ENCODE results near the gene PIAS2. TPM values are rescaled to one million over a fixed set of nuclear protein-coding genes. Genes with fewer than 3 reads are reported as not detected.
"Not testable (repeated sequence)": the region's sequence is repeated elsewhere in the genome, so short reads cannot be mapped to it uniquely, and the experiment has no call there.

Gene PIAS2
- total RNA-seq, 1 donor from 2014 or later, result 28.1 TPM

DNA sequence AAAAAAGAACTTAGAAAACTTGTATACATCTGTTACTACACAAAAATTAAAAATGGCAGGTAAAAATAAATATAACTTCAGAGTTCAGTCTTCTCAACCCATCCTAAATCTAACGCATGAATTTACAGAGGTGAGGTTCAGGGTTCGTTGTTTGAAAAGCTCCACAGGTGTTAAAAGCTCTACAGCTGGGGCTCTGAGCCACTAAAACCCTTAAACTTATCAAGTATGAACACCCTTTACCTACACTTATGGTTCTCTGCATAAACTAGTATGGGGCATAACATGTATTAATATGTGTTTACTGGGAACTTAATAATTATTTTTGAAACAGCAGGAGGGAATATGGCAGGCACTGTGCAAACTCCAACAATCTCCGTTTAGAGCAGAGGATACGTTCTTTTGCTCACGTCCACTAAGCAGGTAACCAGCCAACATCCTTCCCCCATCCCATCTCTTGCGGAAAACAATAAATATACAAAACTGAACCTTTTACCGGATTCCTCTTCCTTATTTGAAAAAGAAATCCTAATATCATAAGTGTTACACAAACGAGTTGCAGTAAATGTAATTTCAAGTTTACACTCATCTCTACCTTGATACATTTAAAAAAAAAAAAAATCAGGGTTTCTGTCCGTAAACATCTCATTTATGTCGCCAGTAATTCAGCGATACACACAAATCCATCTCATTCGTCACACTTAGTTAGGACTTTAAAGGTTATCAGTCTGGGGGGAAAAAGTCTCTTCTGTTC lies 1.3 kb downstream of the PIAS2 start:
- intact Hi-C loops (cut with DNase I), result no loop called here
- DNase-seq (no peak), ATAC-seq (ENCODE audit: poor library complexity) (no peak)

GRCh38 chr18:46910856-46911255 lies 6.5 kb downstream of the PIAS2 start:
- intact Hi-C loops (cut with DNase I), result no loop called here
- ATAC-seq (ENCODE audit: poor library complexity), result no peak
- DNase-seq, result no peak

GRCh38 chr18:46909497-46909896 lies 7.8 kb downstream of the PIAS2 start:
- no peak for DNase-seq
- no peak for ATAC-seq (ENCODE audit: poor library complexity)
- intact Hi-C loops (cut with DNase I), result no loop called here

DNA sequence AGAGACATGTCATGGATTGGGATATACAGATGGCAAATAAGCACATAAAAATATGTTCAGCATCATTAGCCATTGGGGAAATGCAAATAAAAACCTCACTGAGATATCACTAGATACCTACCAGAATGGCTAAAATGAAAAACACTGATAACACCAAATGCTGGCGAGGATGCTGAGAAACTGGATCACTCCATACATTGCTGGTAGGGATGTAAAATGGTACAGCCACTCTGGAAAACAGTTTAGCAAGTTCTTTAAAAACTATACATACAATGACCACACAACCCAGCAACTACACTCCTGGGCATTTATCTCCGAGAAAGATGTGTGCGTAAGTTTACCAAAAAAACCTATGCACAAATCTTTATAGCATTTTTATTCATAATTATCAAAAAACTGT lies 13.9 kb downstream of the PIAS2 start:
- ATAC-seq (ENCODE audit: poor library complexity) (no peak), DNase-seq (no peak)
- intact Hi-C loops (cut with DNase I), result no loop called here

GRCh38 chr18:46899274-46899948 lies 17.9 kb downstream of the PIAS2 start:
- ATAC-seq (ENCODE audit: poor library complexity) (no peak), DNase-seq (no peak)
- intact Hi-C loops (cut with DNase I), result no loop called here

DNA sequence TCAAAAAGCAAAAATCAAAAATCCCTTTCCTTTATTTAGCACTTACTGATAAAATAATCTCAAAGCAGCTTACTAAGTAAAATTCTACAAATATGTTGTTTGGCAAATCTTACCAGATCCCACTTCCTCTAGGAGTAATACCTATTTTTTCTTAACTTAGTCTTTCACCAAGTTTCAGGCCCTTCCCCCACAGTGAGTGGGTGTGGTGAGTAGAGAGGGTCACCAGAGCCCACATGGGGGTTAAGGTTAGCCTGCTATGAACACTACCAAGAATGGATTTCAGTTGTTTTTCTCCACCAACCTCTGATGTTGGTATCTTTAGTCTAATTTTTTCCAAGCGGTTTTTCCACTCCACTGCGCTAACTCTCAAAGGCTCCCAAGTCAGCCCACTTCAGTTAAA lies 23.2 kb downstream of the PIAS2 start:
- DNase-seq, result no peak
- intact Hi-C loops (cut with DNase I), result no loop called here

DNA sequence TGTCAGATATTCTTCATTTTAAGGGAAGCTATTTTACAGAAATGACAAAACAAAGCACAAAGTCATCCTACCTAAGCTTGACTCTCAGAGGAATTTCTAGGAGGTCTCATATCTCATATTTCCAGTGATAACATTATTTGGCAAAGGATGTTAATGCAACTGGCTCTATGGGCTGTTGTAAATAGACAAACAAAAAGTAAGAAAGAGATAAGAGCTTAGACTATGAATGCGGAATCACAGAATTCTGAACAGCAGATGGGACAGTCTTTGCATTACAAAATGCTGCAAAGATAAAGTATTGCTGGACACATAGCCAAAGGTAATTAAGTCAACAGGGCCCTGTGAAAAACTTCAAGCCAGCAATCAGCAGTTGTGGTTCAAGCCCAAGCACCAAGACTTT lies 23.9 kb downstream of the PIAS2 start:
- DNase-seq (no peak), ATAC-seq (ENCODE audit: poor library complexity) (no peak)
- intact Hi-C loops (cut with DNase I), result no loop called here

More for the DNA sequence above, 23.2 kb downstream of the PIAS2 start:
- no peak for ATAC-seq (ENCODE audit: poor library complexity)

DNA sequence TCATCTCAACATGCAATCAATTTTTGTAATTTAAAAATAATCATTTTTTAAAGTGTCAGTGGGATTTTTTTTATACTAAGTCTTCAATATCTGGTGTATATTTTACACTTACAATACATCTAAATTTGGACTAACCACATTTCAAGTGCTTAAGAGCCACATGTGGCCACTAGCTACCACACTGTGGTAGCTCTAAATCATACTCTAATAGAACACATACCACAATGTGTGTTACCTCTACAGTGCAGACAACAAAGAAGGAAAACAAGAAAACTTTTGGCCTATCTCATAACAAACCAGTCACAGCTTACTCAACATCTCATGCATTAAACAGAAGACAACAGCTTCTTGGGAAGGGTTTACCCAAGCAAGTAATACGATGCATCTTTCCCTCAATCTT lies 24.5 kb downstream of the PIAS2 start:
- DNase-seq (no peak), ATAC-seq (ENCODE audit: poor library complexity) (no peak)
- intact Hi-C loops (cut with DNase I), result no loop called here

DNA sequence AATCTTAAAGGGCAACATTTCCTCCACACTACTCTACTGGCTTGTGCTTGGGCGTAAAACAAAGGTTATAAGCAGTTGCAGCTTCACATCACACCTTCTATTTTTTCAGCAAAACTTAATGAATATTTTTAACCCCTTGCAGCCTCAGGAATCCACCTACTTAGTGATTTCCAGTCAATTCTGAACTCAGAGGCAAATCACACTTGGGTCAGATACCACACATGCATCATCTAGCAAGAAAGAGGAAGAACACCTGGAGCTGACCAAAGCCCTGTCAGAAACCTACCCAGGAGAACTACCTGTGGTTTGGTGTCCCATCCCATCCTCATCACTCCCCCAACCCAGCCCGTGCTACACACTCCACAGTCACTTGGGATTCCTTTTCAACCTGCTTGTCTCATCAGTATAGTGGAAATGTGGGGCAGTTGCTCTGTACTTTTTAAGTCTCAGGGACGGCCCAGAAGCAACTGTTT lies 25.5 kb downstream of the PIAS2 start:
- intact Hi-C loops (cut with DNase I), result no loop called here
- no peak for ATAC-seq (ENCODE audit: poor library complexity)
- DNase-seq, result no peak

DNA sequence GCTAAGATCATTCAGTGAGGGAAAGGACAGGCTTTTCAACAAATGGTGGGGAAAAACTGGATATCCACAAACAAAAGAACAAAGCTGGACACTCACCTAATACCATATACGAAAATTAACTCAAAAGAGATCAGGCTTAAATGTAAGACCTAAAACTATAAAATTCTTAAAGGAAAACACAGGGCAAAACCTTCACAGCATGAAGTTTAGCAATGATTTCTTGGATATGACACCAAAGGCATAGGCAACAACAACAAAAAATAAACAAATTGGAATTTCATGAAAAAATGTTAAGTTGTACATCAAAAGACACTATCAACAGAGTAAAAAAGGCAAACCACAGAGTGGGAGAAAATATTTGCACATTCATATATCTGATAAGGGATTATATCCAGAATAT lies 28.3 kb downstream of the PIAS2 start:
- ATAC-seq (ENCODE audit: poor library complexity) (no peak), DNase-seq (no peak)
- intact Hi-C loops (cut with DNase I), result no loop called here

DNA sequence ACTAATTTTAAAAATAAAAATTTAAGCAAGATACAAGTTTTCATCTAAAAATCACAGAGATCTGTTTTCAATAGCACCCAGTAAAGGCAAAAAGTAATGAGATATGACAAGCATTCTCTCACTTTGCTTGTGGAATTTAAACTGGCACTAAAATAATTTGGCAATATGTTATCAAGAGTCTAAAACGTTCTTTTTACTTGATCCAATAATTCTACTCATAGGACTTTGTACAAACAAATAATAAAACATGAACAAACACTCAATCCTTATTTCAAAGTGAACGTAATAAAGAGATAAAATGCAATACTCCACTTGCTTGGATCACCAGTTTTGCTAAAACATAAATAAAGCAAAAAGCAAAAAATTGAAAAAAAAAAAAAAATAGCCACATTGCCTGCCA lies 30.4 kb downstream of the PIAS2 start:
- DNase-seq (no peak), ATAC-seq (ENCODE audit: poor library complexity) (no peak)
- intact Hi-C loops (cut with DNase I), result no loop called here

DNA sequence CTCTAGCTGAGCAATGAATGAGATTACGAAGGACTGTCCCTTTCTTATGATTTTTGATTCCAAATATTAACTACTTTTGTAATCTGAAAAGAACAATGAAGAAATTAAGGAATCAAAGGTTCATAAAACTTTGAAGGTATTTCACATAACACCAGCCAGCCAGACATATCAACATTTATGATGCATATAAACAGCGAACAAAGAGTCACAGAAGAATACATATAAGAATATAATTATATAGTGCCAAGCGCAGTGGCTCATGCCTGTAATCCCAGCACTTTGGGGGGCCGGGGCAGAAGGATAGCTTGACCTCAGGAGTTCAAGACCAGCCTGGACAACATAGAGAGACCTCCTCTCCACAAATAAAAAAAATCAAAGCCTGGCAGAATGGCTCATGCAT lies 34.1 kb downstream of the PIAS2 start:
- intact Hi-C loops (cut with DNase I), result no loop called here
- DNase-seq, result no peak
- ATAC-seq (ENCODE audit: poor library complexity), result no peak

DNA sequence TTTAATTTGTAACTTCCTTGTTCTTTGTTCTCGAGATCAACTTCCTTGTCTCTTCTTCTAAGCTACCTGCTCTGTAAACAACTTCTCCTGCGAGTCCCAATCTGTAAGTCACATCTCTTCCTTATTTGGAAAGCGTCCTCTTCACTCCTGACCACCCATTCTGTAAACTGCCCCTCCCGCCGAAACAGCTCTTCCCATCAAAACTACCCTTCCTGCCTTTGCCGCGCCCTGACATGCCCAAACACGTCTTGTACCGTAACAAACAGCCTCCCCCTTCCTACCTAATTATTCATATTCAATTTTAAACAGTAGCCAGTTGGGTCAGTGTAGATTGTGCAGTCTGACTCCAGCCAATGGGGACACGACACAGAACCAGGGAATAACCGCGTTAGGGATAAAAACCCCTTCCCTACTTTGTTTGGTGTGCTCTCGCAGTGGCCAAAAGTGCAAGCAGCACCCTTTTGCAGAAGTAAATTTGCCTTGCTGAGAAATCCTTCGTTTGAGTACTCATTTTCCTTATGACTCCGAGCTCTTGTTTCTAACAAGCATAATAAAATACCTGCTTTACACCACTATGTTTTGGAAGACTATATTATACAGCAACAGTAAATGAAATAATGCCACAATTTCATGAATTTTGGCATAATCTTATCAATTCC lies 39.8 kb downstream of the PIAS2 start:
- intact Hi-C loops (cut with DNase I), result no loop called here
- DNase-seq, result no peak
- no peak for ATAC-seq (ENCODE audit: poor library complexity)

GRCh38 chr18:46868169-46868921 lies 49.0 kb downstream of the PIAS2 start:
- ATAC-seq (ENCODE audit: poor library complexity), result peak; percentile 25
- intact Hi-C loops (cut with DNase I), result no loop called here
- DNase-seq, result no peak

- intact Hi-C loops (cut with DNase I), result no loop called here
- ATAC-seq (ENCODE audit: poor library complexity) (no peak), DNase-seq (no peak)
Observed at GRCh38 chr18:46867367-46868143, 49.8 kb downstream of the PIAS2 start.

DNA sequence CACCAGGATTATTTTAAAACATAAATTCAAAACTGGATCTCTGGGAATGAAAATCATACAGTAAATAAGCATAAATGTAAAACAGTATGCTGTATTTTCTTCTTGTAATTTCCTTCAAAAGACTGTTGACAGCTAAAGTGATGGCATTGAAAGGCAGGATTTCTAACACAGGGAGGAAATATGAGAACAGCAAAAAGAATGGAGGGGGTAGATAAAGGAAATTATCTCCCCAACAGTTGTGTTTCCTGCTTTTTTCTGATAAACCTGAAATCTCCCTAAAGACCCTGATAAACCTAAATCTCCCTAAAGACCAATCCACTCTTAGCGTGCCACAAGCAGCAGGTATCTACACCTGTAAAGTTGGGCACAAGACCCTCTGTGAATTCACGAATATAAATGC lies 50.8 kb downstream of the PIAS2 start:
- intact Hi-C loops (cut with DNase I), result no loop called here
- ATAC-seq (ENCODE audit: poor library complexity) (no peak), DNase-seq (no peak)

GRCh38 chr18:46865245-46865644 lies 52.1 kb downstream of the PIAS2 start:
- intact Hi-C loops (cut with DNase I); ATAC-seq (ENCODE audit: poor library complexity); DNase-seq: not testable (repeated sequence)

DNA sequence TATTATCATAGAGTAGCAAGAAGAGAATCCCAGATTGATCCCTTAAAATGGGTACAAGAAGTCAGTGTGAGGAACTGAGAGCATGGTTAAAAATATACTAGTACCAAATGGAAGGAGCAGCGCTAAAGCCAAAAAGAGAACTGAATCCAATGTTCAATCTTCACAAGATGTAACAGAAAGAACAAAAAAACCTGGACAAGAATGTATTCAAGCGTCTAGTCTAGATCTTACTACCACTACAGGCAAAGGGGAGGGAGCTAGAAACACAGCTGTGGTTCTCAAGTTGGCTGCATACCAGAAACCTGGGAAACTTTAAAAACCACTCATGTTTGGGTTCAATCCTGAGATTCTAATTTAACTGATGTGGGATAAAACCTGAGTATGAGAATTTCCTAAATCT lies 57.5 kb downstream of the PIAS2 start:
- ATAC-seq (ENCODE audit: poor library complexity), result no peak
- DNase-seq, result no peak
- intact Hi-C loops (cut with DNase I), result no loop called here

DNA sequence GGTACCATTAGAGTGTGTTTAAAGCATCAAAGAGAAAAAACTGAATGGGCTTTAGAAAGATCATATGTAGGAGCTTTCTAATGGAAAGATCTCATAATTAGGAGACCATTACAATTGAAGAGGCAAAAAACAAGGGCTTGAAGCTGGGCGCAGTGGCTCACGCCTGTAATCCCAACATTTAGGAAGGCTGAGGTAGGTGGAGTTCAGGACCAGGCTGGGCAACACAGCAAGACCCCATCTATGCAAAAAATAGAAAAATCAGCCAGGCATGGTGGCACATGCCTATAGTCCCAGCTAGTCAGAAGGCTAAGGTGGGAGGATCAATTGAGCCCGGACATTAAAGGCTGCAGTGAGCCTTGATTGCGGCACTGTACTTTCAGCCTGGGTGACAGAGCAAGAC lies 59.0 kb downstream of the PIAS2 start:
- DNase-seq (no peak), ATAC-seq (ENCODE audit: poor library complexity) (no peak)
- intact Hi-C loops (cut with DNase I), result no loop called here

All from Right ventricle myocardium superior (tissue), 1 donor.